ENCODE measurements around the gene NXPH2.
A peak's percentile ranks its signal among the peaks of the same experiment; 100 is the strongest.

The NXPH2 gene

GRCh38 chr2:138779781-138780445, at the start of gene NXPH2:
Gene NXPH2 (minus strand): TSS chr2:138780390. CDS start chr2:138780241, 149 bp downstream.
- DNase-seq (ENCODE audit: low spot score in 2 of 2): no peak
- Mint-ChIP-seq H3K9me3 (no peaks in the 10 kb centered on the region), H3K4me3 (no peak within 1 kb of the TSS), H3K27ac (no peak within 1 kb of the TSS), H3K4me1 (peaks cover 5% of the 10 kb centered on the region), H3K36me3 (no peaks in the 10 kb centered on the region)
- peak; percentile 24 for ATAC-seq

- no peak overlapping the region for H3K27ac Mint-ChIP-seq
- peak; percentile 62 for ATAC-seq
- no peaks in the 10 kb centered on the region for H3K9me3 Mint-ChIP-seq
- DNase-seq (ENCODE audit: low spot score in 2 of 2): no peak
- no peak overlapping the region for H3K4me3 Mint-ChIP-seq
- H3K36me3 Mint-ChIP-seq: no peaks in the 10 kb centered on the region
- H3K4me1 Mint-ChIP-seq: no peaks in the 10 kb centered on the region
These were observed 49.2 kb upstream of the NXPH2 start for GRCh38 chr2:138829326-138829919.

GRCh38 chr2:138827426-138828054, 47.4 kb upstream of the NXPH2 start:
- ATAC-seq: peak; percentile 54
- no peaks in the 10 kb centered on the region for H3K4me1 Mint-ChIP-seq
- no peak overlapping the region for H3K4me3 Mint-ChIP-seq
- H3K9me3 Mint-ChIP-seq: no peaks in the 10 kb centered on the region
- DNase-seq (ENCODE audit: low spot score in 2 of 2): no peak
- H3K36me3 Mint-ChIP-seq: no peaks in the 10 kb centered on the region
- H3K27ac Mint-ChIP-seq: no peak overlapping the region

- ATAC-seq: no peak
- Mint-ChIP-seq H3K4me1 (no peaks in the 10 kb centered on the region), H3K4me3 (no peak overlapping the region), H3K9me3 (no peaks in the 10 kb centered on the region), H3K27ac (no peak overlapping the region), H3K36me3 (no peaks in the 10 kb centered on the region)
- DNase-seq (ENCODE audit: low spot score in 2 of 2): no peak
These were observed 43.5 kb upstream of the NXPH2 start for GRCh38 chr2:138823666-138824065.

- no peaks in the 10 kb centered on the region for H3K4me1 Mint-ChIP-seq
- ATAC-seq (no peak), DNase-seq (ENCODE audit: low spot score in 2 of 2) (no peak)
- H3K36me3 Mint-ChIP-seq: no peaks in the 10 kb centered on the region
- no peak overlapping the region for H3K4me3 Mint-ChIP-seq
- no peak overlapping the region for H3K27ac Mint-ChIP-seq
- H3K9me3 Mint-ChIP-seq: no peaks in the 10 kb centered on the region
These were observed 39.8 kb upstream of the NXPH2 start for GRCh38 chr2:138819964-138820363.

GRCh38 chr2:138818556-138818955, 38.4 kb upstream of the NXPH2 start:
- Mint-ChIP-seq H3K36me3 (no peaks in the 10 kb centered on the region), H3K4me3 (no peak overlapping the region), H3K9me3 (no peaks in the 10 kb centered on the region), H3K27ac (no peak overlapping the region), H3K4me1 (no peaks in the 10 kb centered on the region)
- ATAC-seq (no peak), DNase-seq (ENCODE audit: low spot score in 2 of 2) (no peak)

- Mint-ChIP-seq H3K4me1 (no peaks in the 10 kb centered on the region), H3K27ac (no peak overlapping the region), H3K36me3 (no peaks in the 10 kb centered on the region), H3K9me3 (no peaks in the 10 kb centered on the region), H3K4me3 (no peak overlapping the region)
- DNase-seq (ENCODE audit: low spot score in 2 of 2) (no peak), ATAC-seq (no peak)
These were observed 34.1 kb upstream of the NXPH2 start for GRCh38 chr2:138814123-138814898.

GRCh38 chr2:138811431-138811830, 31.2 kb upstream of the NXPH2 start:
- H3K4me3 Mint-ChIP-seq: no peak overlapping the region
- H3K4me1 Mint-ChIP-seq: no peaks in the 10 kb centered on the region

GRCh38 chr2:138794724-138795123, 14.5 kb upstream of the NXPH2 start:
- ATAC-seq: no peak

More at GRCh38 chr2:138811431-138811830, 31.2 kb upstream of the NXPH2 start:
- ATAC-seq (no peak), DNase-seq (ENCODE audit: low spot score in 2 of 2) (no peak)
- Mint-ChIP-seq H3K27ac (no peak overlapping the region), H3K36me3 (no peaks in the 10 kb centered on the region), H3K9me3 (no peaks in the 10 kb centered on the region)

GRCh38 chr2:138787053-138787666, 7.0 kb upstream of the NXPH2 start:
- H3K9me3 Mint-ChIP-seq: no peaks in the 10 kb centered on the region
- no peaks in the 10 kb centered on the region for H3K4me1 Mint-ChIP-seq
- DNase-seq (ENCODE audit: low spot score in 2 of 2): no peak
- no peaks in the 10 kb centered on the region for H3K36me3 Mint-ChIP-seq
- H3K4me3 Mint-ChIP-seq: no peak overlapping the region
- ATAC-seq: no peak
- H3K27ac Mint-ChIP-seq: no peak overlapping the region

More at GRCh38 chr2:138794724-138795123, 14.5 kb upstream of the NXPH2 start:
- no peak overlapping the region for H3K4me3 Mint-ChIP-seq
- H3K27ac Mint-ChIP-seq: no peak overlapping the region
- no peak for DNase-seq (ENCODE audit: low spot score in 2 of 2)
- peaks cover 8% of the 10 kb centered on the region for H3K9me3 Mint-ChIP-seq
- no peaks in the 10 kb centered on the region for H3K36me3 Mint-ChIP-seq
- H3K4me1 Mint-ChIP-seq: no peaks in the 10 kb centered on the region

GRCh38 chr2:138782383-138782782, 2.2 kb upstream of the NXPH2 start:
- H3K4me1 Mint-ChIP-seq: peaks cover 5% of the 10 kb centered on the region
- no peak overlapping the region for H3K27ac Mint-ChIP-seq
- no peak overlapping the region for H3K4me3 Mint-ChIP-seq
- ATAC-seq (peak; percentile 14), DNase-seq (ENCODE audit: low spot score in 2 of 2) (no peak)
- H3K36me3 Mint-ChIP-seq: no peaks in the 10 kb centered on the region
- H3K9me3 Mint-ChIP-seq: no peaks in the 10 kb centered on the region

GRCh38 chr2:138780908-138781307, 718 bp upstream of the NXPH2 start:
- no peak for ATAC-seq
- Mint-ChIP-seq H3K36me3 (no peaks in the 10 kb centered on the region), H3K4me1 (peaks cover 5% of the 10 kb centered on the region), H3K9me3 (no peaks in the 10 kb centered on the region), H3K27ac (no peak overlapping the region), H3K4me3 (no peak overlapping the region)
- no peak for DNase-seq (ENCODE audit: low spot score in 2 of 2)

GRCh38 chr2:138780446-138780880, 273 bp upstream of the NXPH2 start:
- H3K27ac Mint-ChIP-seq: no peak overlapping the region
- H3K36me3 Mint-ChIP-seq: no peaks in the 10 kb centered on the region
- no peak overlapping the region for H3K4me3 Mint-ChIP-seq
- H3K4me1 Mint-ChIP-seq: peaks cover 5% of the 10 kb centered on the region
- H3K9me3 Mint-ChIP-seq: no peaks in the 10 kb centered on the region
- ATAC-seq (peak; percentile 19), DNase-seq (ENCODE audit: low spot score in 2 of 2) (no peak)

- no peak overlapping the region for H3K4me3 Mint-ChIP-seq
- peaks cover 5% of the 10 kb centered on the region for H3K4me1 Mint-ChIP-seq
- no peak overlapping the region for H3K27ac Mint-ChIP-seq
- DNase-seq (ENCODE audit: low spot score in 2 of 2) (no peak), ATAC-seq (no peak)
- H3K9me3 Mint-ChIP-seq: no peaks in the 10 kb centered on the region
- no peaks in the 10 kb centered on the region for H3K36me3 Mint-ChIP-seq
These were observed 797 bp downstream of the NXPH2 start for GRCh38 chr2:138779406-138779780.

- ATAC-seq (no peak), DNase-seq (ENCODE audit: low spot score in 2 of 2) (no peak)
- Mint-ChIP-seq H3K36me3 (no peaks in the 10 kb centered on the region), H3K27ac (no peak overlapping the region), H3K4me3 (no peak overlapping the region), H3K9me3 (no peaks in the 10 kb centered on the region), H3K4me1 (peaks cover 5% of the 10 kb centered on the region)
These were observed 2.2 kb downstream of the NXPH2 start for GRCh38 chr2:138777996-138778395.
